GM23338 (cell line): Measurements from ENCODE around the gene FYN. TPM values are rescaled to one million over a fixed set of nuclear protein-coding genes. Genes with fewer than 3 reads are reported as not detected.

ENCODE experiments used
- ATAC-seq: fragments of 200-7000 bp; cut with Tn5 transposase; 3 replicates; pipeline ENCODE4 v1.9.1; 2020
- DNase-seq: peaks from one replicate; pipeline ENCODE4 v3.0.0-alpha.2; 2015; ENCODE audit warnings: low spot score
- H2AFZ ChIP-seq: fragments of 200-600 bp; sonication (generic); 2 replicates; pipeline ENCODE4 v1.8.0; 2016; ENCODE audit warnings: antibody characterized with exemption, mild to moderate bottlenecking, moderate library complexity
- H3F3A ChIP-seq: fragments of 200-600 bp; sonication (generic); replicated peaks from 2 replicates; pipeline ENCODE4 v1.8.0; 2017; ENCODE audit warnings: antibody characterized with exemption, mixed run types, low read depth
- H3K27ac ChIP-seq: fragments of 200-600 bp; sonication (generic); 2 replicates; pipeline ENCODE4 v1.6.1; 2016; ENCODE audit warnings: low read depth
- H3K27me3 ChIP-seq: fragments of 200-600 bp; sonication (generic); 2 replicates; pipeline ENCODE4 v1.8.0; 2016; ENCODE audit warnings: mild to moderate bottlenecking, mixed run types, moderate library complexity; ENCODE audit not compliant: insufficient read depth
- H3K36me3 ChIP-seq: fragments of 200-600 bp; sonication (generic); 2 replicates; pipeline ENCODE4 v1.8.0; 2016; ENCODE audit warnings: mild to moderate bottlenecking; ENCODE audit not compliant: insufficient read depth
- H3K4me1 ChIP-seq: fragments of 200-600 bp; sonication (generic); 2 replicates; pipeline ENCODE4 v1.8.0; 2016; ENCODE audit warnings: mild to moderate bottlenecking, moderate library complexity; ENCODE audit not compliant: insufficient read depth
- H3K4me2 ChIP-seq: fragments of 200-600 bp; sonication (generic); 2 replicates; pipeline ENCODE4 v1.7.1; 2017; ENCODE audit warnings: mixed run types
- H3K4me3 ChIP-seq: fragments of 200-600 bp; sonication (generic); 2 replicates; pipeline ENCODE4 v1.6.1; 2016; ENCODE audit warnings: mixed run types
- H3K79me2 ChIP-seq: fragments of 200-600 bp; sonication (generic); replicated peaks from 2 replicates; pipeline ENCODE4 v1.8.0; 2017; ENCODE audit warnings: mild to moderate bottlenecking; ENCODE audit not compliant: insufficient read depth
- H3K9me2 ChIP-seq: fragments of 200-600 bp; sonication (generic); 2 replicates; pipeline ENCODE4 v1.8.0; 2017; ENCODE audit not compliant: insufficient read depth
- H4K20me1 ChIP-seq: fragments of 200-600 bp; sonication (generic); replicated peaks from 2 replicates; pipeline ENCODE4 v1.8.0; 2017; ENCODE audit warnings: mild to moderate bottlenecking; ENCODE audit not compliant: insufficient read depth
- H3K27ac Mint-ChIP-seq: 2 replicates; pipeline ENCODE4 v1.8.0; 2020; ENCODE audit warnings: inconsistent platforms, mild to moderate bottlenecking, moderate library complexity, mixed read lengths
- H3K27me3 Mint-ChIP-seq: 3 replicates; pipeline ENCODE4 v1.8.0; 2022; ENCODE audit warnings: low read depth, mild to moderate bottlenecking, moderate library complexity, mixed read lengths, inconsistent platforms; ENCODE audit not compliant: insufficient read depth, poor library complexity
- H3K36me3 Mint-ChIP-seq: 3 replicates; pipeline ENCODE4 v1.8.0; 2021; ENCODE audit warnings: low read depth, mild to moderate bottlenecking, inconsistent platforms, moderate library complexity, mixed read lengths
- H3K4me1 Mint-ChIP-seq: 3 replicates; pipeline ENCODE4 v1.8.0; 2020; ENCODE audit warnings: mild to moderate bottlenecking, inconsistent platforms, mixed read lengths
- H3K4me3 Mint-ChIP-seq: 3 replicates; pipeline ENCODE4 v1.8.0; 2021; ENCODE audit warnings: moderate library complexity, mild to moderate bottlenecking, inconsistent platforms, mixed read lengths
- H3K9me3 Mint-ChIP-seq: 3 replicates; pipeline ENCODE4 v1.8.0; 2020; ENCODE audit warnings: moderate library complexity, mild to moderate bottlenecking, inconsistent platforms, mixed read lengths
- CREB1 ChIP-seq: fragments of 250-450 bp; sonication (Bioruptor Pico); IDR thresholded peaks from 2 replicates; pipeline ENCODE4 v1.5.0; 2020; ENCODE audit warnings: low read depth, mild to moderate bottlenecking, moderate library complexity
- EZH2 ChIP-seq: fragments of 200-600 bp; sonication (generic); IDR thresholded peaks from one replicate; pipeline ENCODE4 v1.8.0; 2017; ENCODE audit warnings: antibody characterized with exemption, mild to moderate bottlenecking, low read depth; ENCODE audit not compliant: unreplicated experiment
- EZH2phosphoT487 ChIP-seq: fragments of 200-600 bp; sonication (generic); IDR thresholded peaks from one replicate; pipeline ENCODE4 v1.8.1; 2018; ENCODE audit warnings: antibody characterized with exemption; ENCODE audit not compliant: unreplicated experiment
- JUNB ChIP-seq: IDR thresholded peaks from one replicate; pipeline ENCODE4 v1.6.1; 2016; ENCODE audit warnings: antibody characterized with exemption; ENCODE audit not compliant: unreplicated experiment
- ZNF114 ChIP-seq: fragments of 250-450 bp; sonication (Bioruptor Pico); IDR thresholded peaks from 2 replicates; pipeline ENCODE4 v1.5.0; 2020; ENCODE audit warnings: mild to moderate bottlenecking, moderate library complexity
- ZNF331 ChIP-seq: fragments of 250-450 bp; sonication (Bioruptor Pico); IDR thresholded peaks from 2 replicates; pipeline ENCODE4 v1.5.0; 2020; ENCODE audit warnings: low read depth, mild to moderate bottlenecking, moderate library complexity
- polyA plus RNA-seq: library from polyadenylated mRNA; unstranded; fragments of >200 nt; fragmentation: Nextera tagmentation; extraction: Ambion mirVana; gene quantifications from 2 replicates; pipeline ENCODE4 v1.2.1, GENCODE V29; 2016
- total RNA-seq: library from RNA; depleted of rRNA; stranded (reverse); fragments of >200 nt; shearing (Covaris generic); gene quantifications from 2 replicates; pipeline ENCODE4 v1.2.3, GENCODE V29; 2014
- TF ChIP-seq, protein P1 (sequence below): IDR thresholded peaks from 2 replicates; pipeline ENCODE4 v1.6.1; 2016; ENCODE audit warnings: antibody characterized with exemption
- TF ChIP-seq, protein P2 (sequence below): IDR thresholded peaks from one replicate; pipeline ENCODE4 v1.6.1; 2018; ENCODE audit warnings: antibody characterized with exemption; ENCODE audit not compliant: unreplicated experiment

Gene FYN
- total and polyA plus RNA-seq, 2 experiments from 2014 or later = 46.8 to 143 TPM

DNA sequence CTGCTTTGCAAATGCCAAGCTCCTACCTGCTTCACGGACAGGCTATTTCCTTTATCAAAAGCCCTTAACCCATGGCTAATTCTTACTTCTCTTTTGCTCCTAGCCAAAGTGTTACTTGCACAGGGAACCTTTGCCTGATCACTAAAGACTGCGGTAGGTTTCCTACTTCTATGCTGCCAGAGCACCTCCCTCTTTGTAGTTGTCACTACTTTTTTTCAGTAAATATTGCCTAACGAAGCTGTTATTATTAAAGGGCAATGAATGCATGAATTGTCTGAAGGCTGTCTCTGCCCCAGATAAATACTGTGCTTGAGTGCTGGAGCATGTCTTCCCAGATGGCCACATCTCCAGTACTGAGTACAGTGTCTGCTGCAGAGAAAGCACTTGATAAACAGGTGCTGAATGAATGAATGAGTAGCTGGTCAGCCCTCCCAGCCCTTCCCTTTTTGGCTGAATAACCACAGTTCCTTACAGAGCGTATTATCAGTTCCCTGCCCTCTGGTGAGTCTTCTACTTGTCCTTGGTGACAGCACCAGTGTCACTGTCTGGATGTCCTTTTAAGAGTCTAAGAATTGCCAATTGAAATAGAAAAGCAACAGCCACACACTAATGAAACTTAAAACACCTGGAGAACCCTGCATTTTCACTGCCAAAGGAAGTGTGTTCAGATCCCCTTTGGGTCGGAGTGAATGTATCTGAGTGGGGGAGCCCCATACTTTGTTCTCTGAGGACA lies 194.0 kb downstream of the FYN start:
- Histone ChIP-seq H3K4me3 (no peak overlapping the region), H3F3A (no peaks in the 10 kb centered on the region), H3K27ac (no peak overlapping the region), H3K27me3 (no peaks in the 10 kb centered on the region), H3K4me1 (peaks cover 18% of the 10 kb centered on the region), H2AFZ (no peak overlapping the region), H3K36me3 (no peaks in the 10 kb centered on the region), H3K4me2 (no peak overlapping the region), H3K79me2 (no peaks in the 10 kb centered on the region), H4K20me1 (0 out of 2 replicates have a peak, but pooled peaks cover 4% of the 10 kb centered on the region), H3K9me2 (no peaks in the 10 kb centered on the region)
- Mint-ChIP-seq H3K4me3 (no peak overlapping the region), H3K27me3 (peaks cover 4% of the 10 kb centered on the region), H3K4me1 (peaks cover 19% of the 10 kb centered on the region), H3K9me3 (no peaks in the 10 kb centered on the region), H3K27ac (no peak overlapping the region), H3K36me3 (peaks cover 19% of the 10 kb centered on the region)
- ATAC-seq = no peak
- DNase-seq = no peak
- no peak for TF ChIP-seq ZNF331 (CRISPR knock-in tag)
- TF ChIP-seq, protein P1, sequence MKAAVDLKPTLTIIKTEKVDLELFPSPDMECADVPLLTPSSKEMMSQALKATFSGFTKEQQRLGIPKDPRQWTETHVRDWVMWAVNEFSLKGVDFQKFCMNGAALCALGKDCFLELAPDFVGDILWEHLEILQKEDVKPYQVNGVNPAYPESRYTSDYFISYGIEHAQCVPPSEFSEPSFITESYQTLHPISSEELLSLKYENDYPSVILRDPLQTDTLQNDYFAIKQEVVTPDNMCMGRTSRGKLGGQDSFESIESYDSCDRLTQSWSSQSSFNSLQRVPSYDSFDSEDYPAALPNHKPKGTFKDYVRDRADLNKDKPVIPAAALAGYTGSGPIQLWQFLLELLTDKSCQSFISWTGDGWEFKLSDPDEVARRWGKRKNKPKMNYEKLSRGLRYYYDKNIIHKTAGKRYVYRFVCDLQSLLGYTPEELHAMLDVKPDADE = no peak
- TF ChIP-seq, protein P2, sequence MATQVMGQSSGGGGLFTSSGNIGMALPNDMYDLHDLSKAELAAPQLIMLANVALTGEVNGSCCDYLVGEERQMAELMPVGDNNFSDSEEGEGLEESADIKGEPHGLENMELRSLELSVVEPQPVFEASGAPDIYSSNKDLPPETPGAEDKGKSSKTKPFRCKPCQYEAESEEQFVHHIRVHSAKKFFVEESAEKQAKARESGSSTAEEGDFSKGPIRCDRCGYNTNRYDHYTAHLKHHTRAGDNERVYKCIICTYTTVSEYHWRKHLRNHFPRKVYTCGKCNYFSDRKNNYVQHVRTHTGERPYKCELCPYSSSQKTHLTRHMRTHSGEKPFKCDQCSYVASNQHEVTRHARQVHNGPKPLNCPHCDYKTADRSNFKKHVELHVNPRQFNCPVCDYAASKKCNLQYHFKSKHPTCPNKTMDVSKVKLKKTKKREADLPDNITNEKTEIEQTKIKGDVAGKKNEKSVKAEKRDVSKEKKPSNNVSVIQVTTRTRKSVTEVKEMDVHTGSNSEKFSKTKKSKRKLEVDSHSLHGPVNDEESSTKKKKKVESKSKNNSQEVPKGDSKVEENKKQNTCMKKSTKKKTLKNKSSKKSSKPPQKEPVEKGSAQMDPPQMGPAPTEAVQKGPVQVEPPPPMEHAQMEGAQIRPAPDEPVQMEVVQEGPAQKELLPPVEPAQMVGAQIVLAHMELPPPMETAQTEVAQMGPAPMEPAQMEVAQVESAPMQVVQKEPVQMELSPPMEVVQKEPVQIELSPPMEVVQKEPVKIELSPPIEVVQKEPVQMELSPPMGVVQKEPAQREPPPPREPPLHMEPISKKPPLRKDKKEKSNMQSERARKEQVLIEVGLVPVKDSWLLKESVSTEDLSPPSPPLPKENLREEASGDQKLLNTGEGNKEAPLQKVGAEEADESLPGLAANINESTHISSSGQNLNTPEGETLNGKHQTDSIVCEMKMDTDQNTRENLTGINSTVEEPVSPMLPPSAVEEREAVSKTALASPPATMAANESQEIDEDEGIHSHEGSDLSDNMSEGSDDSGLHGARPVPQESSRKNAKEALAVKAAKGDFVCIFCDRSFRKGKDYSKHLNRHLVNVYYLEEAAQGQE = no peak
- no peak for TF ChIP-seq EZH2phosphoT487
- no peak for TF ChIP-seq EZH2
- TF ChIP-seq ZNF114 = no peak
- no peak for TF ChIP-seq JUNB

DNA sequence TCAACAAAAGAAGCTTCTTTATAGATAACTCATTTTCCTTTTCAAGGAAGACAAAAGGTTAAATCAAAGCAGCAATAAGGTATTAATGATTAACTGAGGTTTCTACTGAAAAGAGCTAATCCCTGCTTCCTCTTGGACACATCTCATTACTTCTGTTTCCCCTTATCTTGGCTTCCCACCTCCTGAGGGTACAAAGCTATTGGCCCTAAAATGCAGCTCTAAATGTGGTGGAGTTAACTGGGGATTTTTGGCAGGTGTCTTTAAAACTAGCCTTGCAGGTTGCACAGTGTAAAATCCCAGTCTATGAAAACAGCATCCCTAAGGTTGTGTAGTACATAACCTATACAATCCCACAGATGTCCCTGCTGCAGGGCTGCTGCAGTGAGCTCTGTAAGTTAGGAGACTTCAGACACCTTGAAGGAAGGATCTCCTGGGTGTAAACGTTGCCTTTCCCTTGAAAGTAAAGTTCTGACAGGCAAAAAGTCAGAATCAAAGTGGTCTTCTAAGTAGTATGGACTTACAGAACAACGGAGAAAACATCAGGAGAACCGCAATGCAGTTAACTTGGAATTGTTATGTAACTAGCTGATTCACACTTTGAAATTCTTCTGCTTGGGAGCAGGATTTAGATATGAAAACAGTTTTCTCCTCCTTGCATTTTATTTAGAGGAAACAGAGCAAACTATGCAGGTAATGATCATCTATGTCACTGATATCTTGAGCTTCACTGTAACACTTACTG lies 195.8 kb downstream of the FYN start:
- Histone ChIP-seq H3K9me2 (no peaks in the 10 kb centered on the region), H3K27ac (no peak overlapping the region), H2AFZ (no peak overlapping the region), H3K4me2 (0 out of 2 replicates have a peak overlapping the region, but pooled peaks have one; percentile 34), H3K4me3 (no peak overlapping the region), H3K79me2 (no peaks in the 10 kb centered on the region), H3F3A (no peaks in the 10 kb centered on the region), H3K27me3 (no peaks in the 10 kb centered on the region), H3K36me3 (no peaks in the 10 kb centered on the region), H4K20me1 (0 out of 2 replicates have a peak, but pooled peaks cover 3% of the 10 kb centered on the region), H3K4me1 (peaks cover 22% of the 10 kb centered on the region)
- Mint-ChIP-seq H3K9me3 (no peaks in the 10 kb centered on the region), H3K36me3 (peaks cover 23% of the 10 kb centered on the region), H3K27ac (no peak overlapping the region), H3K27me3 (peaks cover 4% of the 10 kb centered on the region), H3K4me1 (peaks cover 32% of the 10 kb centered on the region), H3K4me3 (no peak overlapping the region)
- ATAC-seq = no peak
- TF ChIP-seq EZH2 = no peak
- no peak for TF ChIP-seq CREB1 (CRISPR knock-in tag)
- TF ChIP-seq ZNF114 = no peak
- TF ChIP-seq, protein P2 = no peak
- DNase-seq = no peak
